GM13976 (cell line): Measurements from ENCODE around the gene SRC.

Source experiments
- DNase-seq: peaks from one replicate; pipeline ENCODE4 v3.0.0; 2012; ENCODE audit warnings: low spot score
- in situ Hi-C: fragments of 300-500 bp; cut with MboI; formaldehyde crosslinking; loops from one replicate; pipeline ENCODE4 v1.12.0; 2022; ENCODE audit warnings: low sequenced_read_pairs, mixed read lengths, inconsistent platforms; ENCODE audit not compliant: unreplicated experiment
- TF ChIP-seq, protein P1 (sequence below): IDR thresholded peaks from 2 replicates; pipeline ENCODE4 v1.5.1; 2012; ENCODE audit warnings: borderline replicate concordance, mild to moderate bottlenecking; ENCODE audit not compliant: insufficient read depth; ENCODE audit errors: extremely low read depth, missing control alignments, control extremely low read depth

The SRC gene

DNA sequence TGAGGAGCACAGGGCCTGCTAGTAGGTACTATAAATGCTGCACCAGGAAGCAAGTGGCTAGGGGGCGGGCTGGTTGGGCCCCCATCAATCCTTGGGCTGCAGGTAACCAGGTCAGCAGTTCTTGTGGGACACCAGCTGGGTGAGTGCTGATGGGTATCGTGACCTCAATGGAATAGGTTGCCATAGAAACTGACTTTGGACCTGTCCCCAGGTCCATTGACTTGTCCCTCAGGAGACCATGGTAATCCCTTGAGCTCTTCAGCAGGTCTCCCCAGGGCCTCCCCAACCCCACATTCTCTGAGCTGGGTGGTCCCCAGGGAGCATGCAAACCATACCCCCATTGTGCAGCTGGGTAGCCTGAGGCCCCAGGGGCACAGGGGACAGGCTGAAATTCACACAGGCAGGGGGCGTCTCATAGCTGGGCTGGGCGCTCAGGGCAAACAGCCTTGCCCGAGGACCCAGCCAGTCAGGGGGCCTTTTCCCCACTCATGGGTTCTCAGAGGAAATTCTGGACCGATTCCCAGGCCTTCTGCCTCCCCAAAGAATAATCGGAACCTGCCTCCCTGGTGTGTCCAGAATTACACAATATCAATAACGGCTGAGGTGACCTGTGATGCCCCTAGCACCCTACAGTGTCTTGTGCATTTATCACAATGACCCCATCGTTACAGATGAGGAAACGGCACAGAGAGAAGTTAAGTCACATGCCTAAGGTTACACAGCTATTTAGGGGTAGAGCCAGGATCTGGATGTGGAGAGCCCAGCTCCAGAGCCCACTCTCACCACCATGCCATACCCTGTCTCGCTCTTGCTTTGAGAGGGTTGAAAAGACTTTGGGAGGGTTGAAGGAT is 35.9 kb downstream of the SRC start:
- in situ Hi-C loops = loop anchor here (10.0 kb wide), 1 partner anchor 107 kb away; no protein-coding TSS in a partner anchor
- no peak for DNase-seq
- TF ChIP-seq, protein P1, sequence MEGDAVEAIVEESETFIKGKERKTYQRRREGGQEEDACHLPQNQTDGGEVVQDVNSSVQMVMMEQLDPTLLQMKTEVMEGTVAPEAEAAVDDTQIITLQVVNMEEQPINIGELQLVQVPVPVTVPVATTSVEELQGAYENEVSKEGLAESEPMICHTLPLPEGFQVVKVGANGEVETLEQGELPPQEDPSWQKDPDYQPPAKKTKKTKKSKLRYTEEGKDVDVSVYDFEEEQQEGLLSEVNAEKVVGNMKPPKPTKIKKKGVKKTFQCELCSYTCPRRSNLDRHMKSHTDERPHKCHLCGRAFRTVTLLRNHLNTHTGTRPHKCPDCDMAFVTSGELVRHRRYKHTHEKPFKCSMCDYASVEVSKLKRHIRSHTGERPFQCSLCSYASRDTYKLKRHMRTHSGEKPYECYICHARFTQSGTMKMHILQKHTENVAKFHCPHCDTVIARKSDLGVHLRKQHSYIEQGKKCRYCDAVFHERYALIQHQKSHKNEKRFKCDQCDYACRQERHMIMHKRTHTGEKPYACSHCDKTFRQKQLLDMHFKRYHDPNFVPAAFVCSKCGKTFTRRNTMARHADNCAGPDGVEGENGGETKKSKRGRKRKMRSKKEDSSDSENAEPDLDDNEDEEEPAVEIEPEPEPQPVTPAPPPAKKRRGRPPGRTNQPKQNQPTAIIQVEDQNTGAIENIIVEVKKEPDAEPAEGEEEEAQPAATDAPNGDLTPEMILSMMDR = no peak

DNA sequence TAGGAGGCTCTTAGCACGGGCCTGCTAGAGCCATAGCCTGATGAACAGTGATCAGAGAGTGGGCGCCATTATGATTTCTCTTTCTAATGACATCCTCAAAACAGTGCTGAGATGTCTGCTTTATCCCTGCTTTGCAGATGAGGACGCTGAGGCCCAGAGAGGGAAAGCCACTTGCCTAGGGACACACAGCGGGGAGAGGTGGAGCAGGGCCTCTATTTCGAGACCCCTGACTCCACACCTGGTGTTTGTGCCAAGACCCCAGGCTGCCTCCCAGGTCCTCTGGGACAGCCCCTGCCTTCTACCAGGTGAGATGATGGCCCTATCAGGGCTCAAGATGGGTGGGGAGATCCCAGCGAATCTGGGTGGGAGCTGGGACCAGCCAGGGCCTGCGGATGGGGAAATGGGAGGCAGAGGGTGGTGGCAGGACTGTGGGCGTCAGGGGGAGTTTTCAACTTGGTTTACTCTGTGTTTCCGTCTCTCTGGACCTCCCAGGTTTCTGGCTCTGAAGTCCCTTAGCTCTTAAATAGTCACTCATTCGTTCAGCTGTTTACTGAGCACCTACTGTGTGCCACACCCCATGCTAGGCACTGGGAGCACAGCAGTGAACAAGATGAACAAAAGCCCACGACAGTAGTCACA is 36.7 kb downstream of the SRC start:
- TF ChIP-seq, protein P1 = no peak
- DNase-seq = no peak
- in situ Hi-C loops = loop anchor here (10.0 kb wide), 1 partner anchor 108 kb away; no protein-coding TSS in a partner anchor

DNA sequence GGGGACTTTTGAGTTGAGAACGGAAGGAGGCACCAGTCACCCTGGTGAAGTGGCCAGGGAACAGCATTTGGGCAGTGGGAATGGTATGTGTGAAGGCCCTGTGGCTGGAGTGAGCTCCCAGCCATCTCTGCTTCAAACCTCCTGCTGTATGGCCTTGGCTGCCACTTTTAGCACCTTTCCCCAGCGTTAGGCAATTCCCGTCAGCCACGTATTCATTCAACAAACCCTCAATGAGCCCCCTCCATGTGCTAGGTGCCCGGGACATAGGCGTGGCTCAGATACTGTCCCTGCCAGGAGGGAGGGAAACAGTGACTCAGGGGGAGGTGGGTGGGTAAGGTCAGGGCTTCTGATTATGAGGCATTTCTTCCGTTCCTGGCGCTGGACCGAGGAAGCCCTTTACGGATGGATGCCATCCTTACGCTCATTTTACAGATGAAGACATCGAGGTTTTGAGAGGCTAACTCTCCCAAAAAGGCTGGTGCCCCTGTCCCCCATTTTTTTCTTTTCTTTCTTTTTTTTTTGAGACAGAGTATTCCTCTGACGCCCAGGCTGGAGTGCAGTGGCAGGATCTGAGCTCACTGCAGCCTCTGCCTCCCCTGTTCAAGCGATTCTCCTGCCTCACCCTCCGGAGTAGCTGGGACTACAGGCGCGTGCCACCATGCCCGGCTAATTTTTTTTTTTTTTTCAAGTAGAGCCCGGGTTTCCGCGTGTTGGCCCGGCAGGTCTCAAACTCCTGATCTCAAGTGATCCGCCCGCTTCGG is 37.5 kb downstream of the SRC start:
- TF ChIP-seq, protein P1 = no peak
- in situ Hi-C loops = loop anchor here (10.0 kb wide), 1 partner anchor 109 kb away; no protein-coding TSS in a partner anchor
- no peak for DNase-seq

DNA sequence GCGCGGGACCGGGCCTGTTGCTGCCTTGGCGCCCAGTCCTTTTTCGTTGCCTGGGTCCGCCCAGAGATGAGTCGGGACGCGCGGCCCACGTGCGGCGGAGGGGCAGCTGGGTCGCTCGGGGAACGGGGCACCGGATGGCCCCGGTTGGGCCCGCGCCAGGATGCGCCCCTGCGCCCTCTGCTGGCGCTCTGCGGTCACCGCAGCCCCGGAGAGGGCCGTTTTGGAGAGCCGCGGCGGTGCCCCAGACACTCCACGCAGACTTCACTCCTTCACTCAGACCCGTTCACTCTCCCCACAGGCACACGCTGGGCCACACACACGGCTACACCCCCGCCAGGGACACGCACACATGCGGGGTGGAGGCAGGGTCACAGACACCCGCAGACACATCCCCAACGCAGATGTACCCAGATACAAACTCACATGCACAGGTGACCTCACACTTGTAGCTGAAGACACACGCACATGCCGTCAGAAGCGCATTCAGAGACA is 38.8 kb downstream of the SRC start:
- peak; percentile 91 for DNase-seq
- in situ Hi-C loops = loop anchor here (10.0 kb wide), 1 partner anchor 110 kb away; no protein-coding TSS in a partner anchor

DNA sequence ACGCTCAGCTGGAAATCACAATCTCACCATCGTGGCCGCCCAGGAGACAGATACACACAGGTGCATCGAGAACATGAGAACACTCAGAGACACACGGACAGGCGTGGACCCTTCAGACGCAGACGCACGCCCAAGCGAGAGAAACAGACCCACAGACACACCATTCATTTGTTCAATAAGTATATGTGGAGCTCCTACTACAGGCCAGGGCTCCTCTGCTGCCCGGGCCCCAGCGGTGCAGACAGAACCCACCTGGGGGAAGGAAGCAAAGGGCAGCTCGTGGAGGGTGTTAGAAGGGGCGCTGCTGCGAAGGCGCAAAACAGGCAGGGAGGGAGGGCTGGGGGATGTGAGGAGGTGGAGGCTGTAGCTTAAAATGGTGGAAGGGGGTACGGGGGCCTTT is 39.2 kb downstream of the SRC start:
- in situ Hi-C loops = loop anchor here (10.0 kb wide), 1 partner anchor 110 kb away; no protein-coding TSS in a partner anchor
- TF ChIP-seq, protein P1 = no peak
- no peak for DNase-seq

More for the DNA sequence above, 38.8 kb downstream of the SRC start:
- TF ChIP-seq, protein P1 = peak; percentile 88

DNA sequence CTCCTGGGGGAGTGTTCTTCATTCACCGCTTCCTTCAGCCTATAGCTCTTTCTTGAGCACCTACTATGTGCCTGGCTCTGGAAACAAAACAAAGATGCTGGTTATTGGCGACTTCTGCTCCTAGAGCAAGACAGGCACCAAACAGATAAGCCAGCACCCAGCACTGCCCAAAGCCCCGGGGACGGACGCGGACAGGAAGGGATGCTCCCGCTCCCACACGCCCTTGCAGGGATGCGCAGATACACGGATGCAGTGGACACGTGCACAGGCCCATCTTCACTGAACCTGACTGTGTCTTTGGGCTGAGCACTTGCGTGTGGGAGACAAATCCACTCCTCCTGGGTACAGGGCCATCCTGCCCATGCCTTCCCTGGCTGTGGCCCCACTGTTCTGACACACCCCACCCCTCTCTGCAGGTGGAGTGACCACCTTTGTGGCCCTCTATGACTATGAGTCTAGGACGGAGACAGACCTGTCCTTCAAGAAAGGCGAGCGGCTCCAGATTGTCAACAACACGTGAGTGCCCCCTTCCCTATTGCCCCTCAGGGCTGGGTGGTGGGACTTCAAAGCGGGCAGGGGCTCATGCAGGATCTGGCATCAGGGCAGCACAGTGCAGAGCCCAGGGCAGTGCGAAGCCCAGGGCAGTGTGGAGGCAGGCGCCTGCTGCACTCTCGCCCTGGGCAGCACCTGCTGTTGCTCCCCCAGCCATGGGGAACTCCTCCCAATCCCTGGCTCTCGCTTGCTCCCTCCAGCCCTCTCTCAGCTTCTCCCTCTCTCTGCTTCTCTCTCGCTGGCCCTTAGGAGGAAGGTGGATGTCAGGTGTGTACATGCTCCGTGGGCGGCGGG is 39.9 kb downstream of the SRC start:
- DNase-seq = no peak
- in situ Hi-C loops = loop anchor here (10.0 kb wide), 1 partner anchor 111 kb away; no protein-coding TSS in a partner anchor
- TF ChIP-seq, protein P1 = no peak
